CD4-positive, alpha-beta T cell treated with Interleukin-10 for 1 hour (primary cell): ENCODE results near the gene PRICKLE3.
"Not testable (repeated sequence)": the region's sequence is repeated elsewhere in the genome, so short reads cannot be mapped to it uniquely, and the experiment has no call there.

Experiments used
- DNase-seq: peaks from one replicate; pipeline ENCODE4 v3.0.0-alpha.2; 2020

The PRICKLE3 gene

GRCh38 chrX:49155900-49156837 lies 30.0 kb downstream of the PRICKLE3 start:
- DNase-seq = peak; percentile 89

- DNase-seq = peak; percentile 58
Observed at GRCh38 chrX:49155243-49155899, 30.8 kb downstream of the PRICKLE3 start.

GRCh38 chrX:49153467-49153866 lies 32.7 kb downstream of the PRICKLE3 start:
- DNase-seq = no peak

- DNase-seq = not testable (repeated sequence)
Observed at GRCh38 chrX:49149291-49149690, 36.9 kb downstream of the PRICKLE3 start.

- not testable (repeated sequence) for DNase-seq
Observed at GRCh38 chrX:49148390-49149100, 37.6 kb downstream of the PRICKLE3 start.

GRCh38 chrX:49147936-49148335 lies 38.2 kb downstream of the PRICKLE3 start:
- DNase-seq = no peak

GRCh38 chrX:49147282-49147681 lies 38.9 kb downstream of the PRICKLE3 start:
- DNase-seq = no peak

GRCh38 chrX:49143154-49143553 lies 43.0 kb downstream of the PRICKLE3 start:
- DNase-seq = not testable (repeated sequence)

- DNase-seq = not testable (repeated sequence)
Observed at GRCh38 chrX:49142264-49142663, 43.9 kb downstream of the PRICKLE3 start.

GRCh38 chrX:49139713-49140112 lies 46.5 kb downstream of the PRICKLE3 start:
- DNase-seq = no peak

- DNase-seq = no peak
Observed at GRCh38 chrX:49137492-49137891, 48.7 kb downstream of the PRICKLE3 start.

- no peak for DNase-seq
Observed at GRCh38 chrX:49133759-49134158, 52.4 kb downstream of the PRICKLE3 start.

- DNase-seq = not testable (repeated sequence)
Observed at GRCh38 chrX:49132275-49132674, 53.9 kb downstream of the PRICKLE3 start.

- no peak for DNase-seq
Observed at GRCh38 chrX:49129427-49129826, 56.7 kb downstream of the PRICKLE3 start.

- not testable (repeated sequence) for DNase-seq
Observed at GRCh38 chrX:49127742-49128258, 58.4 kb downstream of the PRICKLE3 start.
